ENCODE data around the gene F11R. TPM values are rescaled to one million over a fixed set of nuclear protein-coding genes. Genes with fewer than 3 reads are reported as not detected.
"Not testable (repeated sequence)": the region's sequence is repeated elsewhere in the genome, so short reads cannot be mapped to it uniquely, and the experiment has no call there.

Gene F11R
- total RNA-seq: 20.3 TPM

DNA sequence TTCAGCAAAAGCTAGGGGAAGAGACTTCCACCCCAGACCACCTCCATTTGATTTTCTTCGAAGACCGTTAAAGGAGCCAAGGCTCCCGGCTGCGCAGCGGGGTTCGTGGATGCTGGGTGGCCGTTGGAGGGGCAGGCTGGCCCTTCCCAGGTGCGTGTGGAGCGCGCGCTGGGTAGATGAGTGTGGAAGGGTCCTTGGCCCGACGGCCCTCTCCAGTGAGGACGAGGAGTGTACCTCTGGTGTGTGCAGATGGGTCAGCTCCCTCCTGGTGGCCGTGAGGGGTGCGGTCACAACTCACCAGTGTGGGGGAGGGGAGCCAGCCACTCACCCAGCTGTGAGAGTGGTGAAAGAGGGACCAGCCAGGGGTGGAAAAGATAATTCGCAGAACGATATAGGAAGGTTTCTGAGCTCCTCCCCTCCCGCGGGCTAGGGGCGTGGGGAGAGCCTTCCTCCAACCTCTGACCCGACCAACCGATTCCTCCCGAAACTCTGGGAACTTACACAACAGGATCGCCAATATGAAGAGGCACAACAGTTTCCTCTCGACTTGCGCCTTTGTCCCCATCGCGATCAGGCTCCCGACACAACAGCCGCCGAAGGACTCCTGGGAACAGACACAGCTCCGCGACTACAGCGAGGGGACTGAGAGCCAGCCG is at the start of gene F11R:
TSS of gene F11R (minus strand) at position 644 of the 656 bp plus-strand sequence. CDS start at position 565, 79 bp downstream.
- ATAC-seq: peak; percentile 69
- no peak for DNase-seq (ENCODE audit: low spot score)
- intact Hi-C loops (cut with DNase I): no loop called here

DNA sequence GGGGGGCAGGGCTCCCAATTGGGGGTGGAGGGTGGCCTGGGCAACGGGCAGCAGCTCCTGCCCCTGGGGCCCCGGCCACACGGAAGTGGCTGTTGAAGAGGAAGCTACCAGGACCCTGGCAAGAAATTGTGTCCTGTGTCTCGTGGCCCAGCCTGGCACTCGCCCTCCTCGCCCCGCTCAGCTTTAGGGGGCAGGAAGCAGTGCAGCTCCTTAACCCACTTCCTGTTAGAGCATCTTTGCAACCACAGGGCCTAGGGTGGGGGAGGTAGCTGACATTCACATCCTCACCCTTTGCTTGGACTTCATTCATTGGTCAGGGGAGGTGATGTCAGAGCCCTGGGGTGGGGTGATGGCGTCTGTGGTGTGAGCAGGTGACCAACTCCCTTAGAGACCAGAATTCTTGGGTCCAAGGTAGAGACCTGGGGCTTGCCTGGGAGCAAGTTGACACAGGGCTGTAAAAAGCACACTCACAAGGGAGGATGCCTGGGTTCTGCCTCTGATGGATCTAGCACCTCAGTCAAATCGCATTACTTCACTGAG is 48.8 kb upstream of the F11R start, which contains the start of gene ARHGAP30:
TSS of gene ARHGAP30 (minus strand) at position 161 of the 540 bp plus-strand sequence. CDS start 267 bp downstream, outside the sequence.
- intact Hi-C loops (cut with DNase I): no loop called here
- DNase-seq (ENCODE audit: low spot score) (peak; percentile 73), ATAC-seq (peak; percentile 75)

DNA sequence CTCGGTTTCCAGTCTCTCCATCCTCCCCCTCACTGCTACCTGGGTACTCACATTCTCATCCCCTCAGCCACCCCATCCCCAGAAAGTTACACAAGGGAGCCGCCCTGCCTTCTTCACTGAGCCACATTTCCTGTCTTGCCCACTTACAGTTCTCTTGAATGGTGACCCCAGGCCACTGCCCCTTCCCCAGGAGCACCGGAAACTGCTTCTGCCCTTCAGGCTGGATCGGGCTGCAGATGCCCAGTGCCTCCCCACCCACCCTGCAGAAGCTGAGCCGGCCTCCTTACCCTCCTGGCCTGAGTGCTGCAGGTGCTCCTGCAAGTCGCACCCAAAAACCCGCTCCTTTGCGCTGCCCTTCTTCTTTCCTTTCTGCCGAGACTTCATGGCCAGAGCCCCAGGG is 48.3 kb upstream of the F11R start:
- intact Hi-C loops (cut with DNase I): no loop called here
- no peak for ATAC-seq
- DNase-seq (ENCODE audit: low spot score): no peak

DNA sequence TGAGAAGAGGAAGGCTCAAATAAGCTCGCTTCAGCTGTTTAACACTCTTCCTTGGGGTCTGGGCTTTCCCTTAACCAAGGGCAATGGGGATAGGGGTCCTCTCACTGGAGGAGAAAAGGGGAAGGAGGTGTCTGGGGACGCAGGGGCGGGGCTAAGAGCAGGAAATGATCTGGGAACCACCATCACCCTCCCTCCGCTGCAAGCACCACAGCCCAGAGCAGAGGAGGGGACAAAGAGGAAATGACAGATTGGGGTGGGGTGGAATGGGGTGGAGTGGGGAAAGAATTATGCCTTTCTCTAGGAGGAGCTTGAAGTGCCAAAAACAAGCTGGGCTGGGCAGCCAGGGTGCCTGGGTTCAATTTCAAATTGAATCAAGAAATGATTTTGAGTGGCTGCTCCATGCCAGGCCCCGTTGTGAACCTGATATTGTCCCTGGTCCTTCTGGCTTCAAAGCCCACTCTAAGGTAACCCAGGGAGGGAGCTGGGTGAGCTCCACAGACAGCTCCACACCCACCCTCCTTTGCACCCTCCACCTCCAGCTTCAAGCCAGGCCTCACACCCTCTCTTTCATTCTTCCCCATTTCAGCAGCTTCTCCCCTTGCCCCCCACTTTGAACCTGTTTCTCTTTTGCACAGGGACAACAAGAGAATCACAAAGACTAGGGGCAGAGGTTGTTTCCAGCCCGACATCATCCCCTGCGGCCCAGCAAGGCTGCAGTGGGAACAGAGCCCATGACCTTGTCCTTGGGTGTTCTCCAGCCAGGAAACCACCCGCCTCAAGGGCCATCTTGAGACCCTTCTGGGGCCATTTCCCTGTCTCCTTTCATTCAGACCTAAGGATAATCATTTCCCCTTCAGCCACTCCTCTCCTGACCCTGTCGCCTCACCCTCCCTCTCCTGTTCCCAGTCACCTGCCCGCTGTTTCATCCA is 47.6 kb upstream of the F11R start:
- intact Hi-C loops (cut with DNase I): no loop called here
- peak; percentile 73 for DNase-seq (ENCODE audit: low spot score)
- ATAC-seq: peak; percentile 80

DNA sequence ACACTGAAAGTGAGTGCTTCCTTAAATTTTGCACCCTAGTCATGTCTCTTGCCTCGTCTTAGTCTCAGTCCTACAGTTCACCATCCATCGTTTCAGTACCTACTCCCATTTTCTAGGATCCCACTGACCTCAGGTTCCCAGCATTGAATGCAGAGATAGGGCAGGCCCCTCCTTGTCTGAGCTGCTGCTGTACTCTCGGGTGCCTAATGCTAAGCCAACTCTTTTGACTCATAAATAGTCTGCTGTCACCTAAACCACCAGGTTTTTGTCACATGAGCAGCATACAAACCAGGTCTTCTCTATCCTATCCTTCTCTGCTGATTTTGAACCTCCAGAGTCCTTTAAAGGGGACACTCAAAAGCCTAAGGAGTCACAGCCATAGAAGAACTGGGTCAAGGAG is 45.7 kb upstream of the F11R start:
- intact Hi-C loops (cut with DNase I): no loop called here
- ATAC-seq: no peak
- DNase-seq (ENCODE audit: low spot score): no peak

DNA sequence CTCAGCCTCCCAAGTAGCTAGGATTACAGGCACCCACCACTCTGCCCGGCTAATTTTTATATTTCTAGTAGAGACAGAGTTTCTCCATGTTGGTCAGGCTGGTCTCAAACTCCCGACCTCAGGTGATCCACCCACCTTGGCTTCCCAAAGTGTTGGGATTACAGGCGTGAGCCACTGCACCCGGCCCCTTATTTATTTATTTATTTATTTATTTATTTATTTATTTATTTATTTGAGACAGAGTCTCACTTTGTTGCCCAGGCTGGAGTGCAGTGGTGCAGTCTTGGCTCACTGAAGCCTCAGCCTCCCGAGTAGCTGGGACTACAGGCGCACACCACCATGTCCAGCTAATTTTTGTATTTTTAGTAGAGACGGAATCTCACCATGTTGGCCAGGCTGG is 44.7 kb upstream of the F11R start:
- intact Hi-C loops (cut with DNase I); ATAC-seq; DNase-seq (ENCODE audit: low spot score): not testable (repeated sequence)

DNA sequence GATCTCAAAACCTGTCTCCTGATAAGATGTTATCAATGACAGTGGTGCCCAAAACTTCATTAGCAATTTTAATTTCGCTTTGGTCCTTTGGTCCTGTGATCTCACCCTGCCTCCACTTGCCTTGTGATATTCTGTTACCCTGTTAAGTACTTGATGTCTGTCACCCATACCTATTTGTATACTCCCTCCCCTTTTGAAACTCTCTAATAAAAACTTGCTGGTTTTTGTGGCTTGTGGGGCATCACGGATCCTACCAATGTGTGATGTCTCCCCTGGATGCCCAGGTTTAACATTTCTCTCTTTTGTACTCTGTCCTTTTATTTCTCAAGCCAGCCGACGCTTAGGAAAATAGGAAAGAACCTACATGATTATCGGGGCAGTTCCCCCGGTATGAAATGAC is 43.0 kb upstream of the F11R start:
- ATAC-seq; DNase-seq (ENCODE audit: low spot score); intact Hi-C loops (cut with DNase I): not testable (repeated sequence)

DNA sequence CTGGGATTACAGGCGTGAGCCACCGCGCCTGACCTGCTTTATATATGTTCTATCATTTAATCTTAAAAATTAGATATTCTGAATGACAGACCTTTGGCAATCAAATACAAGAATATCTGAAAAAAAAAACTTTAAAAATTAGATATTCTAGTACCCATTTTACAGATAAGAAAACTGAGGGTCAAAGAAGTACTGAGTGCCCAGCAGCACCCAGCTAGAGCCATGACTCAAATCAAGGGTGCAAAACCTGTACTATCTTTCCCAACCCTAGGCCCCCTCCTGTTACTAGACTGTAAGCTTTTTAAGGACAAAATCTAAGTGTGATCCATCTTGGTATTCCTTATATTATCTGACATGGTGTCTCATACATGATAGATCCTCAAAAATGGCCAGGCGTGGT is 40.5 kb upstream of the F11R start:
- no peak for DNase-seq (ENCODE audit: low spot score)
- intact Hi-C loops (cut with DNase I): no loop called here
- no peak for ATAC-seq

DNA sequence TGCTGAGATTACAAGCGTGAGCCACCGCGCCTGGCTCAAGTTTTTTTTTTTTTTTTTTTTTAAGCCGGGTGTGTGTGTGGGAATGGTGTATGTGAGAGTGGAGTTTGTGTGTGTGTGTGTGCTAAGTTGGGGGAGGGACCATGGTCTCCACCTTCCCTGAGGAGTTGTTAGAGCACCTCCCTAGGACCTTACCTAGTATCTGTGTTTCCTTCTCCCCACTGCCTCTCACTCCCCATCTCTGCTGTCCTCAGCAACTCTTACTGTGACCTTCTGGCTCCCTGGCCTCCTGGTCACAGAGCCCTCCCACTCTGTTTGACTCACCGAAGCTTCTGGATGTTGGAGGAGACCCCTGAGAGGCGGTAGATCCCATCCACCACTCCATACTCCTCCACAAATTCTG is 38.3 kb upstream of the F11R start:
- DNase-seq (ENCODE audit: low spot score): no peak
- intact Hi-C loops (cut with DNase I): no loop called here
- ATAC-seq: no peak

DNA sequence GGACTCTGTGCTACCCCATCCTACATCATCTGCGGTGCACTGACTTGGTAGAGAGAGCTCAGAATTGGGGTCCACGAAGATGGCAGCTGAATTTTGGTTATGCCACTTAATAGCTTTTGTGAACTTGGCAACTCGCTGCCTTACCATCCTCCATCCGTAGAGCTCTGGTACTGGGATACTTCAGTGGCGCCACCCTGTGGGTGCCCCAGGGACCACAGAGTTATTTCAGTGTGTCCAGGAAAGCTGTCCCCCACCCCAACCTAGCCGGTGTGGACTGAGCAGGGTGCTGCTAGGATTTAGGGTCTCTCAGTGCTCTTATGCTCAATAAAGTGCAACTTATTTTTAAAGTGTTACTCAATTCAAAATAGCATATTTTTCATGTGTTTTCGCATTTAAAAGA is 33.9 kb upstream of the F11R start:
- intact Hi-C loops (cut with DNase I): no loop called here
- ATAC-seq: no peak

DNA sequence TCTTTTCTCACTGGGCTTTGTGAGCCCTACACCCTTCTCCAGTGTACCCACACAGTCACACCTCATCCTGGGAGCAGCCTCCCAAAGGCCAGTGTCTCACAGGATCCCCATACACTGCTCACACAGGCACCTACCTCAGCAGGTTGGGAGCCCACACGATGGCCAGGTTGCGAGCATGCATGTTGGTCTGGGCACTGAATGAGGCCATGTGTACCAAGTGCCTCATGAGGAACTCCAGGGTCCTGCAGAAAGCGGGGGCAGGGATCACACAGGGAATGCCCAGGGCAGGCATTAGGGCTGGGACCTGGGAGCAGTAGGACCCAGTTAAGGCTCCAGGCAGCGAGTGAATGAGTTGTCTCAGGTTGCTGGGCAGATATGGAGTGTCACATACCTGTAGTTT is 33.3 kb upstream of the F11R start:
- intact Hi-C loops (cut with DNase I): no loop called here
- DNase-seq (ENCODE audit: low spot score) (no peak), ATAC-seq (no peak)

More for the DNA sequence above, 33.9 kb upstream of the F11R start:
- no peak for DNase-seq (ENCODE audit: low spot score)

DNA sequence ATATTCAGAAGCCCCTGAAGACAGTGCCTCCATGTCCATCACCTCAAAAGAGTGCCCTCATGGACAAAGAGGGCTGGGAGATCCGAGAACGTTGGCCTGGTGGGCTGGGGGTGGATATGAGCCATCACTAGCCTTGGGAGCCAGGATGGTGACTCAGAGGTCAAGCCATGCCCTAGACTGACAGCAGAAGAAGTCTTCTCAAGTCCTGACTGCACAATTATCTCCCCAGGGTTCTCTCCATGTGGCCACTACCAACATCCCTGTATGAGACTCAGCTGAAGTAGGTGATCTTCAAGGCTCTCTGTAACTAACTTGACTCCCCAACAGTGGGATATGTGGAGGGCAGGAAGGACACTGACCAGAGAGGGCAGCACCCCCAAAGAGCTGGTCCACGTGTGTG is 31.9 kb upstream of the F11R start:
- intact Hi-C loops (cut with DNase I): no loop called here
- DNase-seq (ENCODE audit: low spot score) (no peak), ATAC-seq (no peak)

DNA sequence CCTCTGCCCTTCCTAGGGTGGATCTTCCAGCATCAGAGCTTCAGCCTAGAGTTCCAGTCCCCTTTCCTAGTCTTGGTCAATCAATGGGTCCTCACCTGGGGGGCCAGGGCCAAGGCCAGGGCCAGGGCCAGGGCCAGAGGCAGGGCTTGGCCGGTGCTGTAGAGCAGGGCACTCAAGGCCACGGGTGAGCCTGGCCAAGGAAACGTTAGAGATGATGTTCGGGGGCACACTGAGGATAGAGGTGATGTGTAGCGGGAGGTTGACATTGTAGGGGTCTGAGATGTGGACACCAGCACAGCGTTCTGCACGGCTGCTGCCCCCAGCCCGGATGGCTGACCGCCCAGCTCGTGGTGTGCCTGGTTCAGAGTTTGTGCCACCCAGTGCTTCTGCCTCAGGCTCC is 30.3 kb upstream of the F11R start:
- intact Hi-C loops (cut with DNase I): no loop called here
- no peak for DNase-seq (ENCODE audit: low spot score)
- no peak for ATAC-seq

DNA sequence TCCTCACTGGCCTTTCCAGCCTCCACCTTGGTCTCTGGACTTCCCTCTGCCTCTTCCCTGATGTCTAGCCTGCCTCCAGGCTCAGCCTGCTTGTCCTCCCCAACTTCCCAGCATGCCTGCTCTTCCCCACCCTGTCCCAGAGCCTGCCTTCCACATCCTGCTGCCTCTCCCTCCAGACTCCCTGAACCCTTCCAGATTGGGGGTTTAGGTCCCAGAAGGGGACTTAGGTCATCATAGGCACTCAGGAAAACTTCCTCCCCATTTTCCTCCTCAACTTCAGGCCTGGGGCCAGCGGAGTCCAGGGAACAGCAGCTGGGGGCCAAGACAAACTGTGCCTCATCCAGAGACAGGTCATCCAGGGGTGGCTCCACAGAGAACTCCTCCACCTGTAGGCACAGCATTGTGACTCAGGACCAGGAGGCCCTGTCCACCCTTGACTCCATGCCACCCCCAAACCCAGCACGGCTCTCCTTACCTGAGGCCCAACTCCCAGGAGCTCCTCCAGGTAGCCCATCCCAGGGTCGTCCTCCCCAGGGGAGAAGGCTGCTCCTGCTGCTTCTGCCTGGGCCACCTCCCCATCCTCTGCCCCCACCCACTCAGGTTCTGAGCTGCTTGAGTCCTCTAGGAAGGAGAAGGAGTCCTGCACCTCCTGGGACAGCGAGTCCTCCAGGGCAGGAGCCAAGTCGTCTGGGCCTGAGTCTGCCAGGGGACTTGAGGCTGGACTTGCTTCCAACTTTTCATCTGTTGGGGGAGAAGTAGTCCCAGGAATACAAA is 28.2 kb upstream of the F11R start:
- DNase-seq (ENCODE audit: low spot score) (no peak), ATAC-seq (no peak)

DNA sequence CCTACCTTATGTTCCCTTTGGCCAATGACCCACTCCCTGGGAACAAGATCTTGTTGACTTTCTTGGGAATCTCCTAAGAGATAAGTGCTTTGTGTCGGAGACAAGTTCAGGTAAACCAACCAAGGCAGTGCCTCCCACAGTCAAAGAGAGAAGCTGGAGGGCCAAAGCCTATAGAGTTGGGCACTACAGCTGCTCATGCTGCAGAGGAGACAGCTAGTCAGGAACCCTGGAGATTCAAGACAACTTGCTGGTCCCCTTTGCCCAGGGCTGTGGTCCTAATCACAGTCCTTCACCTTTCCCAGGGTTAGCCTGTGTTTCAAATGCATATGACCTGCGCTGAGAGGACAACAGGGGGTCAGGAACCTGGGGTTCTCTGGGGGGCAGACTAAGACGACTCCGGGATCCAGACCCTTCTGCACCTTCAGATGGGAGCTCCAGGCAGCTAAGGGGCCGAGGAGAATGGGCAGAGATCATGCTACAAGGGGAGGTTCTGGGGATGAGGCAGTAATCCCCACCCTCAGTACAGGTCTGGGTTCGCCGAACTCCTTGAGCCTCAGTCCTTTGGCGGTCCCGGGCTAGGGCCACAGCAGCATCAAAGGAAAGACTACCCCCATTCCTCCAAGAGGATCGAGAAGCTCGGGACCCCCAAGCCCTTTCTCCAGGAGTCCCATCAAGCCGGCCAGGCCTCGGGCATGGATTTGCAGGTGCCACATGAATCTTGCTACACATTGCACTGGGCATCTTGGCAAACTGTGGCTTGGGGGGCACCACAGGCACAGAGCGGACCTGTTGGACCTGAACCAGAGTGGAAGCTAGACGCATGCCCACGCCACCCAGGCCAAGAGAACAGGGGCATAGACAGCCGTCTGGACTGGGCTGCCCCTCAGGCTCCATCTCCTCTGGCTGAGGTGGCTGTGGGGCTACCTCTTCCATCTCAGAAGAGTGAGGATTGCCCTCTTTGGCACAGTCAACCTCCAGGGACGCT is 26.8 kb upstream of the F11R start:
- ATAC-seq (no peak), DNase-seq (ENCODE audit: low spot score) (no peak)
- intact Hi-C loops (cut with DNase I): no loop called here

More for the DNA sequence above, 28.2 kb upstream of the F11R start:
- intact Hi-C loops (cut with DNase I): no loop called here

DNA sequence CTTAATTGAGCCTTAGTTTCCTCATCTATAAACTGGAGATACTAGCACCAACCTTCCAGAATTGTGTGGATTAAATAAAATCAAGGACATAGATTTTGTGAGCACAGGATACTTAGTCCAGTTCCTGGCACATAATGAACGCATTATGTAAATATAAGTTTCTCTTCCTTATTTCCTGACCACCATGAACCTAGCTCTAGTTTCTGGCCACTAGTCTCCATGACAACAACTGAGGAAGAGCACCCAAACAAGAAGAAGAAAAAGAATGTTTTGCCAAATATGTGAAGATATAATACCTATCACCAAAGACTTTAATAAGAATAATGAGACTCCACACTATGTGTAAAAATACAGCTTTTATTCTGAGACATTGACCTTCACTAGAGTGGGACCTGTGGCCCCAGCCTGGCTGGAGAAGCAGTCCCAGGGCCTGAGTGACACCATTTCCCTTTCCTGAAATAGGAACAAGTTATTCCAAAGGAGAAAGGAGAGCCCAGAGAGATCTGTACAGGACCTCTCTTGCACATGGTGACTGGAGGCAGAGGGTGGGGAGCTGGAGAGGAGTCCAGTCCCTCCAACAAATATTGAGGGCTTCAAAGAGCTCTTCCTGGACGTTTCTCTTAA is 25.8 kb upstream of the F11R start:
- DNase-seq (ENCODE audit: low spot score) (no peak), ATAC-seq (no peak)
- intact Hi-C loops (cut with DNase I): no loop called here

DNA sequence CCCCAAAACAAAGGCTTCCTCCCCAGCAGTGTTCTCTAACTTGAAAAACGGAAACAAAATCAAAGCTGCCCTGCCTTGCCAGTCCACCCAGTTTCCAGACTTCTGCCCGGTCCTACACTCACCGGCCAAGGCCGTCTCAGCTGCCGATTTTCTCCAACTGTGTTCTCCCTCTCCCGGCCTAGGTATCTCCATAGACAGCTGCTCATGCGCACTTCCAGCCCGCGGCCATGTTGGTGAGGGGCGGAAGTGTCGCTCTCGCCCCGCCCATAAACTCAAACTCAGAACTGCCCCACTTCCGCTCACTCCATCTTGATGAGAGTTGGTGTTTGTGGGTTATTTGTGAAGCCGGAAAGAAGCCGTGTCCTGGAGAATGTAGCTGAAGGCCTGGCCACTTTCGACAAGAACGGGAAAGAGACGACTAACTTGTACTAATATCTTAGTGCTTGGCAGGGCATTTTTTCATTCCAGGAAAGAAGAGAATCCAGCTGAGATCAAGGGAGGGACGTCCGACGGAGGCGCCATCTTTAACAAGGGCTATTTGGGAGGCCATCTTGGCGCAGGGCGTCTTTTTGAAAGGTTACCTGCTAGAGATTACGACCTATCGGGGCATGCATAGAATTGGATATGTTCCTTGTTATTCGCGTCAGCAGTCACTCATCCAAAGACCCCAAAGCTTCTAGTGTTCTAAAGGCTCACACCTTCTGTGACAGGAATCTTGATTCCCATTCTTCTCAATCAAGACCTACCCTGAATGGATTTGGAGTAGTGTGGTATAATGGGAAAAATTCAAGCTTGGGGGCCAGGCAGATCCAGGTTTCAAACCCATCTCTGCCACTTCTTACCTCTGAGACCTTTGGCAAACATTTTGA is 25.0 kb upstream of the F11R start, which contains the start of gene USF1:
TSS of gene USF1 (minus strand) at position 242 of the 869 bp plus-strand sequence. CDS start 2,702 bp downstream, outside the sequence.
- ATAC-seq: peak; percentile 98

More for the DNA sequence above, 25.0 kb upstream of the F11R start, which contains the start of gene USF1:
- peak; percentile 95 for DNase-seq (ENCODE audit: low spot score)
- intact Hi-C loops (cut with DNase I): no loop called here

Measured in sciatic nerve (tissue), 2 donors.